Measurements from ENCODE around the gene ERP29. TPM values are rescaled to one million over a fixed set of nuclear protein-coding genes. Genes with fewer than 3 reads are reported as not detected.

The ERP29 gene
- total RNA-seq, 1 donor, result 77.4 TPM

- no peak overlapping the region for H3K4me3 ChIP-seq (ENCODE audit: insufficient read depth, low read length)
- peaks cover 2% of the 10 kb centered on the region for H3K79me2 ChIP-seq (ENCODE audit: insufficient read depth, low read length)
- no peak for DNase-seq (ENCODE audit: insufficient read length, low spot score, missing footprints)
- no peaks in the 10 kb centered on the region for H4K20me1 ChIP-seq (ENCODE audit: insufficient read depth, low read length)
- H3K9me3 ChIP-seq (ENCODE audit: low read depth, low read length), result no peaks in the 10 kb centered on the region
- no peaks in the 10 kb centered on the region for H3K27me3 ChIP-seq (ENCODE audit: insufficient read depth, low read length)
- H3K36me3 ChIP-seq (ENCODE audit: insufficient read depth, low read length), result peaks cover 83% of the 10 kb centered on the region
- no peaks in the 10 kb centered on the region for H3K4me1 ChIP-seq (ENCODE audit: insufficient read depth, low read length)
- TF ChIP-seq CTCF (IDR thresholded peaks at IDR 0.05; ENCODE audit: extremely low read depth, low read depth, low read length), result no peak
- no peak overlapping the region for H3K27ac ChIP-seq (ENCODE audit: low read depth, low read length)
- no peak overlapping the region for H2AFZ ChIP-seq (ENCODE audit: low read length)
- H3K4me2 ChIP-seq (ENCODE audit: insufficient read depth, low read length), result no peak overlapping the region
Measured at GRCh38 chr12:112046003-112046402, 32.8 kb downstream of the ERP29 start.

- H3K4me1 ChIP-seq (ENCODE audit: insufficient read depth, low read length), result peaks cover 4% of the 10 kb centered on the region
- no peak overlapping the region for H2AFZ ChIP-seq (ENCODE audit: low read length)
- peaks cover 15% of the 10 kb centered on the region for H3K79me2 ChIP-seq (ENCODE audit: insufficient read depth, low read length)
- H3K4me2 ChIP-seq (ENCODE audit: insufficient read depth, low read length), result no peak overlapping the region
- no peaks in the 10 kb centered on the region for H3K27me3 ChIP-seq (ENCODE audit: insufficient read depth, low read length)
- H3K9me3 ChIP-seq (ENCODE audit: low read depth, low read length), result no peaks in the 10 kb centered on the region
- TF ChIP-seq CTCF (IDR thresholded peaks at IDR 0.05; ENCODE audit: extremely low read depth, low read depth, low read length), result no peak
- H3K27ac ChIP-seq (ENCODE audit: low read depth, low read length), result no peak overlapping the region
- peaks cover 87% of the 10 kb centered on the region for H3K36me3 ChIP-seq (ENCODE audit: insufficient read depth, low read length)
- no peak overlapping the region for H3K4me3 ChIP-seq (ENCODE audit: insufficient read depth, low read length)
- DNase-seq (ENCODE audit: insufficient read length, low spot score, missing footprints), result no peak
- peaks cover 5% of the 10 kb centered on the region for H4K20me1 ChIP-seq (ENCODE audit: insufficient read depth, low read length)
Measured at GRCh38 chr12:112049351-112049750, 36.1 kb downstream of the ERP29 start.

- Histone ChIP-seq H3K4me2 (ENCODE audit: insufficient read depth, low read length) (no peak overlapping the region), H3K36me3 (ENCODE audit: insufficient read depth, low read length) (peaks cover 72% of the 10 kb centered on the region), H3K4me1 (ENCODE audit: insufficient read depth, low read length) (no peaks in the 10 kb centered on the region), H3K27me3 (ENCODE audit: insufficient read depth, low read length) (no peaks in the 10 kb centered on the region), H3K4me3 (ENCODE audit: insufficient read depth, low read length) (no peak overlapping the region), H4K20me1 (ENCODE audit: insufficient read depth, low read length) (no peaks in the 10 kb centered on the region), H3K79me2 (ENCODE audit: insufficient read depth, low read length) (no peaks in the 10 kb centered on the region), H3K27ac (ENCODE audit: low read depth, low read length) (no peak overlapping the region), H2AFZ (ENCODE audit: low read length) (no peak overlapping the region), H3K9me3 (ENCODE audit: low read depth, low read length) (no peaks in the 10 kb centered on the region)
- no peak for DNase-seq (ENCODE audit: insufficient read length, low spot score, missing footprints)
- no peak for TF ChIP-seq CTCF (IDR thresholded peaks at IDR 0.05; ENCODE audit: extremely low read depth, low read depth, low read length)
Measured at GRCh38 chr12:112061137-112061536, 47.9 kb downstream of the ERP29 start.

GRCh38 chr12:112063273-112063672 is 50.0 kb downstream of the ERP29 start:
- Histone ChIP-seq H4K20me1 (ENCODE audit: insufficient read depth, low read length) (no peaks in the 10 kb centered on the region), H2AFZ (ENCODE audit: low read length) (no peak overlapping the region), H3K36me3 (ENCODE audit: insufficient read depth, low read length) (peaks cover 79% of the 10 kb centered on the region), H3K4me1 (ENCODE audit: insufficient read depth, low read length) (no peaks in the 10 kb centered on the region), H3K4me2 (ENCODE audit: insufficient read depth, low read length) (no peak overlapping the region), H3K27me3 (ENCODE audit: insufficient read depth, low read length) (no peaks in the 10 kb centered on the region), H3K9me3 (ENCODE audit: low read depth, low read length) (no peaks in the 10 kb centered on the region), H3K79me2 (ENCODE audit: insufficient read depth, low read length) (no peaks in the 10 kb centered on the region), H3K27ac (ENCODE audit: low read depth, low read length) (no peak overlapping the region), H3K4me3 (ENCODE audit: insufficient read depth, low read length) (no peak overlapping the region)
- no peak for TF ChIP-seq CTCF (IDR thresholded peaks at IDR 0.05; ENCODE audit: extremely low read depth, low read depth, low read length)
- DNase-seq (ENCODE audit: insufficient read length, low spot score, missing footprints), result no peak

Data from osteoblast (primary cell).